GM21367 (cell line): ENCODE data around the gene PSMB4.
"Not testable (repeated sequence)": the region's sequence is repeated elsewhere in the genome, so short reads cannot be mapped to it uniquely, and the experiment has no call there.

Source experiments
- ATAC-seq: cut with Tn5 transposase; IDR thresholded peaks from one replicate; pipeline ENCODE4 v1.9.1; 2021; ENCODE audit not compliant: unreplicated experiment

The PSMB4 gene

GRCh38 chr1:151437396-151437795, 38.0 kb downstream of the PSMB4 start:
- not testable (repeated sequence) for ATAC-seq

GRCh38 chr1:151443846-151444782, 44.7 kb downstream of the PSMB4 start:
- no peak for ATAC-seq

DNA sequence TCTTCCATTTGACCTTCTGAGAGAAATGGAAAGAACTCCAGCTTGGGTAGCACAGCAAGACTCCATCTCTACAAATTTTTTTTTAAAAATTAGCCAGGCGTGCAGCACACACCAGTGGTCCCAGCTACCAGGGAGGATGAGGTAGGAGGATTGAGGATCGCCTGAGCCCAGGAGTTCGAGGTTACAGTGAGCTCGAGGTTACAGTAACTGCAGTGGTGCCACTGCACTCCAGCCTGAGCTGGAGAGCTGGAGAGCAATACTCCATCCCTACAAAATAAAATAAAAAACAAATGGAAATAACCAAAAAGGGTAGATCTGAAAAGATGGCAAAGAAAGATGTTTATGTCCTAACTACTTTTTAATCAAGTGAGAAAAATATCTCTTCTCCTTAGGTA, 45.4 kb downstream of the PSMB4 start:
- ATAC-seq: no peak

- ATAC-seq: no peak
Measured at GRCh38 chr1:151447696-151448095, 48.3 kb downstream of the PSMB4 start.
